ENCODE data around the gene RPL22. TPM values are rescaled to one million over a fixed set of nuclear protein-coding genes. Genes with fewer than 3 reads are reported as not detected.

Gene RPL22
- total RNA-seq, 1 donor from 2014 or later: 248 TPM

- intact Hi-C loops (cut with micrococcal nuclease): no loop called here
- DNase-seq (no peak), ATAC-seq (no peak)
These were observed 19.7 kb downstream of the RPL22 start for GRCh38 chr1:6179564-6180175.

- intact Hi-C loops (cut with micrococcal nuclease): no loop called here
- ATAC-seq (peak; percentile 15), DNase-seq (no peak)
These were observed 20.4 kb downstream of the RPL22 start for GRCh38 chr1:6178751-6179563.

GRCh38 chr1:6177681-6178380, 21.6 kb downstream of the RPL22 start:
- intact Hi-C loops (cut with micrococcal nuclease): no loop called here

GRCh38 chr1:6176779-6177178, 22.6 kb downstream of the RPL22 start:
- DNase-seq (no peak), ATAC-seq (no peak)
- intact Hi-C loops (cut with micrococcal nuclease): no loop called here

More at GRCh38 chr1:6177681-6178380, 21.6 kb downstream of the RPL22 start:
- DNase-seq (no peak), ATAC-seq (no peak)

GRCh38 chr1:6175411-6175828, 24.0 kb downstream of the RPL22 start:
- intact Hi-C loops (cut with micrococcal nuclease): no loop called here
- no peak for DNase-seq
- no peak for ATAC-seq

- DNase-seq (no peak), ATAC-seq (no peak)
- intact Hi-C loops (cut with micrococcal nuclease): no loop called here
These were observed 24.6 kb downstream of the RPL22 start for GRCh38 chr1:6174621-6175410.

- ATAC-seq (no peak), DNase-seq (no peak)
- intact Hi-C loops (cut with micrococcal nuclease): no loop called here
These were observed 26.8 kb downstream of the RPL22 start for GRCh38 chr1:6172549-6172948.

- DNase-seq (no peak), ATAC-seq (peak; percentile 33)
- intact Hi-C loops (cut with micrococcal nuclease): no loop called here
These were observed 27.8 kb downstream of the RPL22 start for GRCh38 chr1:6171548-6172124.

- intact Hi-C loops (cut with micrococcal nuclease): no loop called here
- ATAC-seq (no peak), DNase-seq (no peak)
These were observed 28.6 kb downstream of the RPL22 start for GRCh38 chr1:6170742-6171201.

GRCh38 chr1:6170116-6170741, 29.2 kb downstream of the RPL22 start:
- DNase-seq (peak; percentile 18), ATAC-seq (no peak)
- intact Hi-C loops (cut with micrococcal nuclease): no loop called here

GRCh38 chr1:6168947-6169586, 30.3 kb downstream of the RPL22 start:
- intact Hi-C loops (cut with micrococcal nuclease): no loop called here
- no peak for ATAC-seq

GRCh38 chr1:6167391-6168303, 31.7 kb downstream of the RPL22 start:
- peak; percentile 10 for DNase-seq
- no peak for ATAC-seq
- intact Hi-C loops (cut with micrococcal nuclease): no loop called here

More at GRCh38 chr1:6168947-6169586, 30.3 kb downstream of the RPL22 start:
- peak; percentile 10 for DNase-seq

GRCh38 chr1:6166655-6167390, 32.6 kb downstream of the RPL22 start:
- ATAC-seq: no peak
- intact Hi-C loops (cut with micrococcal nuclease): no loop called here
- DNase-seq: peak; percentile 22

- ATAC-seq (no peak), DNase-seq (peak; percentile 14)
- intact Hi-C loops (cut with micrococcal nuclease): no loop called here
These were observed 33.2 kb downstream of the RPL22 start for GRCh38 chr1:6166221-6166620.

- ATAC-seq: no peak
- peak; percentile 8 for DNase-seq
- intact Hi-C loops (cut with micrococcal nuclease): no loop called here
These were observed 33.9 kb downstream of the RPL22 start for GRCh38 chr1:6165441-6165985.

- DNase-seq: peak; percentile 7
- ATAC-seq: no peak
- intact Hi-C loops (cut with micrococcal nuclease): no loop called here
These were observed 34.4 kb downstream of the RPL22 start for GRCh38 chr1:6165027-6165426.

Data from left ventricle myocardium superior (tissue), 1 donor.